HG03378 (cell line): ENCODE measurements around the gene ZRANB3.
"Not testable (repeated sequence)": the region's sequence is repeated elsewhere in the genome, so short reads cannot be mapped to it uniquely, and the experiment has no call there.

Experiments used
- ATAC-seq: cut with Tn5 transposase; IDR thresholded peaks from one replicate; pipeline ENCODE4 v1.9.1; 2021; ENCODE audit warnings: mild to moderate bottlenecking, moderate library complexity; ENCODE audit not compliant: unreplicated experiment

ZRANB3 gene

DNA sequence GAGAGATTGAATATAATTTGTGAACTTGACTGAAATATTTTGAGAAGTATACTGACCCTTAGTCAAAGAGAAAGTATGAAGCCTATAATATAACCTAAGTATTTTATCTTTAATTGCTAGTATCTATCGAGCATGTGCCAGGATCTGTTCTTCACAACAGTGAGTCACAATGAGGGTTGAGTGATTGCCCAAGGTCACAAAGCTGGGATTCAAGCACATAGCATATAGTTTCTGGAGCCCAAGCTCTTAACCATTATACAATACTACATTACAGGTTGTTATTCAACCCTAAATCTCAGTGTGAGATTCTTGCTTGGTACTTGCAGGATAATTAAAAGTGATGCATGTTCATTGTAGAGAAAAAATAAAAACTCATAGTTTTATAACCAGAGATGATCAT lies 381.8 kb downstream of the ZRANB3 start:
- no peak for ATAC-seq

DNA sequence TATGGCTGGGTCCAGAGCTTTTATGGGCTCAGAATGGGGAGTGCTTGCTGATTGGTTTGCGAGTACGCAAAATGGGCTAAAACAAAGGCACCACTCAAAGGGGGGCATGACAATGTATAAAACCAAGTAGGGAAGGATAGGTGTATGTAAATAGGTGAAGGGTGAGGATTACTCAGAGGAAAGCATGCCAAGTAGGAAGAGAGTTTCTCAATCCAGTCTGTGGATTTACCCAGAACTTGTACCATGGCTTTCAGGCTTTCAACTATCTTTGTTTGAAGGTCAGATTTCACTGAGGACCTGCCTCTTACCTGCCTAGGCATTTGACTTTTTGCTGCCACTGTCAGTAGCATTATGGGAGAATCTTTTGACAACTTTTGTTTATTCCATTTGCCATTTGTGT lies 386.7 kb downstream of the ZRANB3 start:
- no peak for ATAC-seq

DNA sequence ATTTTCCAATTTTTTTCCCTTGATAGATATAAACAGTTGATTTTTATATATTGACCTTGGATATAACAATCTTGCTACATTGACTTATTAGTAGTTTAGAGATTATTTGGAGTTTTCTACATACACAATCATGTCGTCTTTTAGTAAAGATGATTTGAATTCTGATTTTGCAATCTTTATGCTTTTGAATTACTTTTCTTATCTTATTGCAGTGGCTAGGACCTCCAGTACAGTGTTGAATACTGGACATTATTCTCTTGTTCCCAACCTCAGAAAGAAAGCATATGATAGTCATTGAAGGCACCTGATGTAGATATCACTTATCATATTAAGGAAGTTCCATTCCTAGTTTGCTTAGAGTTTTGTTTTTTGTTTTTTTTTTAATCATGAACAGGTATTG lies 388.7 kb downstream of the ZRANB3 start:
- no peak for ATAC-seq

GRCh38 chr2:135140606-135141005 lies 390.4 kb downstream of the ZRANB3 start:
- no peak for ATAC-seq

DNA sequence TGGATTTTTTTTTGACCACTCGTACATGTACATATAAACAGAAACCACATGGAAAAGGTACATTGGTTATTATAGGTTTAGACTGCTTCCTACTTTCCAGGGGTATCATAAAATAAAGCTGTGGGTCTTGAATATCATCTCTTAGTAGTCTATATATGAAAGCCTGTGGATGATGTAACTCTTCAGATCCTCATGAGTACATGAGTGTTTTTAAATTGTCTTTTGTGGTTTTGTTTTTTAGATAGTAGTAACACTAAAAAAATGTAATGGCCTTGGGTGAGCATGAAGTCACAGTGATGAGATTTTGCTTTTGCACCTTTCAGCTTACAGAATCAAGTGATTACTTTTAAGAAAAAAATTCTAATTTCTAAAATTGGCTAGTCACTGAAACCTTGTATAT lies 398.7 kb downstream of the ZRANB3 start:
- no peak for ATAC-seq

DNA sequence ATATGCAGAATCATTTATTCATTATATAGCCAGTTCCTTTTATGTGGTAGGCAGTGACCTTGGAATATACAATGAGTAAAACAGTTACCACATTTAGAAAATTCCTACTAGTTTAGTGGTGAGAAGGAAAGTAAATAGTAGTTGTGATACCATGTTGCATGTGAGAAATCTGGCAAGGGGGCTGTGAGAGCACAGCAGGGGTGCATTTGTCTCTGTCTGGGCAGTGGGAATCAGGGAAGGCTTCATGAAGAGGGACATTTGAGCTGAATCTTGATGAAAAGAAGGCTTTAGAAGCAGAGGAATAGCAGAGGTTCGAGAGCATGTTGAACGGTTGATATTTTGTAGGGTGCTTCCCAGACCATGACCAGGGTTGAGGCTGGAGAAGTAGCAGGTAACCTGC lies 400.3 kb downstream of the ZRANB3 start:
- ATAC-seq, result no peak

- ATAC-seq, result no peak
Observed at GRCh38 chr2:135125940-135126339, 405.1 kb downstream of the ZRANB3 start.

DNA sequence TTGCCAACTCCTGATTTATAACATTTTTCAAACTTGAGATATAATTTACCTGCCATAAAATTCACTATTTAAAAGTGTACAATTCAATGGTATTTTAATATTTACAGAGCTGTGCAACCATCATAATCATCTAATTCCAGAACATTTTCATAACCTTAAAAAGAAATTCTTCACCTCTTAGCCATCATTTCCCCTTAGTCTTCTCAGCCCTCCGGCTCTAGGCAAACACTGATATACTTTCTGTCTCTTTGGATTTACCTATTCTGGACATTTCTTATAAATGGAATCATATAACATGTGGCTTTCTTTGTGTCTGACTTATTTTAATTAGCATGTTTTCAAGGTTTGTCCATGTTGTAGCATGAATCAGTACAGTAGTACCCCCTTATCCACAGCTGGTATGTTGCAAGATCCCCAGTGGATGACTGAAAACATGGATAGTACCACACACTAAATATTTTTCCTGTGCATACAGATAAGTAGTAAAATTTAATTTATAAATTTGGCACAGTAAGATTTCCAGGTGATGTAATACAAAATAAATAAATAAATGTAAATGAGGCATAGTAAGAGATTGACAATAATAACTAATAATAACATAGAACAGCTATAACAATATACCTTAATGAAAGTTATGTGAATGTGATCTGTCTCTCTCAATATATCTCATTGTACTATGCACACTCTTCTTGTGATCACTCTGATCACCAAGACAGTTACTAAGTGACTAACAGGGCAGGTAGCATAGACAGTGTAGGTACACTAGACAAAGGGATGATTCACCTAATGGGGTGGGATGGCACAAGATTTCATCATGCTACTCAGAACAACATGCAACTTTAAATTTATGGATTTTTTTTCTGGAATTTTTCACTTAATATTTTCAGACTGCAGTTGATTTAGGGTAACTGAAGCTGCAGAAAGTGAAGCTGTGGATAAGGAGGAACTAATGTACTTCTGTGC lies 405.8 kb downstream of the ZRANB3 start:
- no peak for ATAC-seq

DNA sequence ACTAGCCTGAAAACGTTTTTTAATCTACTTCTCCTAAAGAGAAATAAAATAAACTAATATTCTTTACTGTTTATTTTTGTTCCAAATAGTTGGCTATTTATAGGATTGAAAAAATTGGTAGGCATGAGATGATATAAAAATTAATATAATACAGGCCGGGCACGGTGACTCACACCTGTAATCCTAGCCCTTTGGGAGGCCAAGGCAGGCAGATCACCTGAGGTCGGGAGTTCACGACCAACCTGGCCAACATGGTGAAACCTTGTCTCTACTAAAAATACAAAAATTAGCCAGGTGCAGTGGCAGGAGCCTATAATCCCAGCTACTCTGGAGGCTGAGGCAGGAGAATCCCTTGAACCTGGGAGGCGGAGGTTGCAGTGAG lies 409.4 kb downstream of the ZRANB3 start:
- ATAC-seq, result not testable (repeated sequence)

- ATAC-seq, result no peak
Observed at GRCh38 chr2:135121016-135121657, 409.9 kb downstream of the ZRANB3 start.

DNA sequence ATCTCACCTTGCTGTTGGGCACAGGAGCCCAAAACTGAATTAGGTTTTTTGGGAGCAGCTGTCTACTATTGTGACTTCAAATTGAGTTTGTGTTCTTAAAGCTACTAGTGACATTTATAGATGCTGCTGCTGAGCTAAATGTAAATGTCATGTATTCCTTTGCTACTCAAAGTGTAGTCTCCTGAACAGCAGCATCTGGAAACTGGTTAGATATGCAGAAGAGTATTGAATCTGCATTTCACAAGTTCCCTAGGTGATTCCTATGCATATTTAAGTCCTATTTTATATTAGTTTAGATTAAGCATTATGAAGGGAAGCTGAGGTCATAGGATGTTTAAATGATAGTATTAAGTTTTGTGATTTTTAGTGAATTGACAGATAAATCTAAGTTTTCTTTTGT lies 411.4 kb downstream of the ZRANB3 start:
- ATAC-seq, result no peak

- ATAC-seq, result no peak
Observed at GRCh38 chr2:135113322-135113721, 417.7 kb downstream of the ZRANB3 start.

DNA sequence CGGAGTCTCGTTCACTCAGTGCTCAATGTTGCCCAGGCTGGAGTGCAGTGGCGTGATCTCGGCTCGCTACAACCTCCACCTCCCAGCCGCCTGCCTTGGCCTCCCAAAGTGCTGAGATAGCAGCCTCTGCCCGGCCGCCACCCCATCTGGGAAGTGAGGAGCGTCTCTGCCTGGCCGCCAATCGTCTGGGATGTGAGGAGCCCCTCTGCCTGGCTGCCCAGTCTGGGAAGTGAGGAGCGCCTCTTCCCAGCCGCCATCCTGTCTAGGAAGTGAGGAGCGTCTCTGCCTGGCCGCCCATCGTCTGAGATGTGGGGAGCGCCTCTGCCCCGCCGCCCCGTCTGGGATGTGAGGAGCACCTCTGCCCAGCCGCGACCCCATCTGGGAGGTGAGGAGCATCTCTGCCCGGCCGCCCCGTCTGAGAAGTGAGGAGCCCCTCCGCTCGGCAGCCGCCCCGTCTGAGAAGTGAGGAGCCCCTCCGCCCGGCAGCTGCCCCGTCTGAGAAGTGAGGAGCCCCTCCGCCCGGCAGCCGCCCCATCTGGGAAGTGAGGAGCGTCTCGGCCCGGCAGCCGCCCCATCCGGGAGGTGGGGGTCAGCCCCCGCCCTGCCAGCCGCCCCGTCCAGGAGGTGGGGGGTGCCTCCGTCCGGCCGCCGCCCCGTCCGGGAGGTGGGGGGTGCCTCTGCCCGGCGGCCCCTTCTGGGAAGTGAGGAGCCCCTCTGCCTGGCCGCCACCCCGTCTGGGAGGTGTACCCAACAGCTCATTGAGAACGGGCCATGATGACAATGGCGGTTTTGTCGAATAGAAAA lies 425.3 kb downstream of the ZRANB3 start:
- ATAC-seq, result not testable (repeated sequence)

- ATAC-seq, result no peak
Observed at GRCh38 chr2:135103843-135104242, 427.2 kb downstream of the ZRANB3 start.

DNA sequence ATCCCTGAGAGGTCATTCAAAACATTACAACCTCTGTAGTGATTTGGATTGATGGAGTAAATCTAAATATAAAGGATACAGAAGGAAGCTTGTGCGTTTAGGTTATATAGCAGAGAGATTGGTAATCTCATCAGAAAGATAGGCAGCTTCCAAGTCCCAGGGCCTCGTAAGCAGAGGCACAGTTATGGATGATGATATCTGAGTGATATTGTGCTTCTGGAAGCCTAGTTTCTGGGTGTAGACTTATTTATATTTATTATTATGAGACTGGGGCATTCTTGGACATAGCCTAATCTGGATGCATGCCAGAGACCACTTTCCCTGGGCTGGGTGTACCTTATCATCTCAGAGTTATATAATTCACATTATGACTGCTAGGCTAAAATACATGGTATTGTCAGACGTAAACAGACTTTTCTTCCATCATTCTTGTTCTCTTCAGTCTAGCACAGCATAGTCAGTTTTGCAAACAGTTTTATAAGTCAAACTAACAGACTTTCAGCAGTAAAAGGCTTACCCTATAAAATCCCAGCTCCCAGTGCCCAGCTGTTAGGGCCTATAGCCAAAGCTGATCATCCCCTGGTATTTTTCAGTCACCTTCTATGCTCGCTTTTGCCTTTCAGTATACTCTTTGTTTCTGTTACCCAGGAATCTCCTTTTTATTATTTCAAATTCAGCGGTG lies 431.1 kb downstream of the ZRANB3 start:
- no peak for ATAC-seq

DNA sequence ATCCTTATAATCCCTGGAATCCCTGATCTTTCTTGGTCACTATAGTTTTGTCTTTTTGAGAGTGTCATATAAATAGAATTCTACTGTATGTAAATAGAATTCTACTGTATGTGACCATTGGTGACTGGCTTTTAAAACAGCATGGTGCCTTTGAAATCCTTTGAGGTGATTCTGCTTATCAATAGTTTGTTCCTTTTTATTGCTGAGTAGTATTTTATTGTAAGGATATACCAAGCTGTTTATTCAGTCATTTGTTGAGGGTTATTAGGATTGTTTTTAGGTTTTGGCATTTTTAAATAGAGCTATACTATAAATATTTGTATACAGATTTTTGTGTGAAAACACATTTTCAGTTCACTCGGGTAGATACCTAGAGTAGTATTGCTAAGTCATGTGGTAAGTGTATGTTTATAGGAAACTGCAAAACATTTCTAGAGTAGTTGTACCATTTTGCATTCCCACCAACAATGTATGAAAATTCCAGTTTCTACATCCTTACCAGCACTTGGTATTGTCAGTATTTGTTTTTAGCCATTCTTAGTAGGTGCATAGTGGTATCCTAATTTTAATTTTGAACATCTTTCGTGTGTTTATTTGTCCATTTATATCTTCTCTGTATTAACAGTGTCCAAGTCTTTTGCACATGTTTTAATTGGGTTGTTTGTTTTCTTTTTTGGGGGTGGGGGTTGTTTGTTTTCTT lies 433.3 kb downstream of the ZRANB3 start:
- ATAC-seq, result no peak

GRCh38 chr2:135096665-135097446 lies 434.2 kb downstream of the ZRANB3 start:
- ATAC-seq, result no peak

- no peak for ATAC-seq
Observed at GRCh38 chr2:135095591-135095990, 435.4 kb downstream of the ZRANB3 start.

- ATAC-seq, result no peak
Observed at GRCh38 chr2:135094508-135094907, 436.5 kb downstream of the ZRANB3 start.
